Endodermal cell (in vitro differentiated cells): ENCODE results near the gene DCLRE1C. TPM values are rescaled to one million over a fixed set of nuclear protein-coding genes. Genes with fewer than 3 reads are reported as not detected.
"Not testable (repeated sequence)": the region's sequence is repeated elsewhere in the genome, so short reads cannot be mapped to it uniquely, and the experiment has no call there.

ENCODE experiments used
- DNase-seq: peaks from one replicate; pipeline ENCODE4 v3.0.0-alpha.2; 2017
- H3K27ac ChIP-seq: 2 replicates; pipeline ENCODE4 v1.5.1; 2013; ENCODE audit warnings: mild to moderate bottlenecking, low read depth, low read length, moderate library complexity
- H3K27me3 ChIP-seq: 2 replicates; pipeline ENCODE4 v1.6.1; 2013; ENCODE audit warnings: mild to moderate bottlenecking, low read length, moderate library complexity; ENCODE audit not compliant: insufficient read depth, control insufficient read depth, poor library complexity, severe bottlenecking
- H3K36me3 ChIP-seq: 2 replicates; pipeline ENCODE4 v1.7.0; 2013; ENCODE audit warnings: mild to moderate bottlenecking, low read length, moderate library complexity; ENCODE audit not compliant: control insufficient read depth, insufficient read depth
- H3K4me1 ChIP-seq: one replicate; pipeline ENCODE4 v1.7.0; 2013; ENCODE audit warnings: low read length; ENCODE audit not compliant: control insufficient read depth, insufficient read depth
- H3K4me3 ChIP-seq: 2 replicates; pipeline ENCODE4 v1.5.1; 2013; ENCODE audit warnings: mild to moderate bottlenecking, low read length, moderate library complexity
- H3K9ac ChIP-seq: 2 replicates; pipeline ENCODE4 v1.6.1; 2013; ENCODE audit warnings: mild to moderate bottlenecking, low read length, moderate library complexity; ENCODE audit not compliant: poor library complexity, severe bottlenecking; ENCODE audit errors: extremely low read depth
- H3K9me3 ChIP-seq: 2 replicates; pipeline ENCODE4 v1.6.1; 2013; ENCODE audit warnings: mild to moderate bottlenecking, low read length, moderate library complexity; ENCODE audit not compliant: control insufficient read depth
- H3K27ac Mint-ChIP-seq: 2 replicates; pipeline ENCODE4 v1.8.0; 2020; ENCODE audit warnings: mixed read lengths
- H3K27me3 Mint-ChIP-seq: 2 replicates; pipeline ENCODE4 v1.8.0; 2021; ENCODE audit warnings: mild to moderate bottlenecking, mixed read lengths; ENCODE audit not compliant: insufficient read depth
- H3K36me3 Mint-ChIP-seq: 2 replicates; pipeline ENCODE4 v1.8.0; 2020; ENCODE audit warnings: low read depth, mixed read lengths
- H3K4me1 Mint-ChIP-seq: 2 replicates; pipeline ENCODE4 v1.8.0; 2020; ENCODE audit warnings: mixed read lengths
- H3K4me3 Mint-ChIP-seq: 2 replicates; pipeline ENCODE4 v1.8.0; 2020; ENCODE audit warnings: mild to moderate bottlenecking, moderate library complexity, mixed read lengths
- H3K9me3 Mint-ChIP-seq: 2 replicates; pipeline ENCODE4 v1.8.0; 2020; ENCODE audit warnings: mild to moderate bottlenecking, mixed read lengths
- CTCF ChIP-seq: fragments of 200-600 bp; sonication (generic); conservative IDR thresholded peaks from 2 replicates; pipeline ENCODE4 v1.5.0; 2021; ENCODE audit warnings: antibody characterized with exemption, mild to moderate bottlenecking
- WGBS, 2 experiments: methylation state at CpG; one replicate each; pipeline versions ENCODE4 v1.1.5 to v1.1.7; 2013; ENCODE audit warnings: missing lambda C conversion rate in 2 of 2, mixed read lengths in 1 of 2; ENCODE audit not compliant: insufficient coverage in 1 of 2, insufficient read length in 1 of 2; 5-methylcytosine and 5-hydroxymethylcytosine counted together
- total RNA-seq, 2 donors: library from RNA; stranded (reverse); fragmentation: NEBNext Ultra II Directional in 1 of 2; extraction: Animal tissue kit (Norgen Biotek cat#: 25700) in 1 of 2; gene quantifications; 2 replicates in 1 of 2; 3 replicates in 1 of 2; pipeline ENCODE4 v1.2.1, GENCODE V29; 2021

DCLRE1C gene
- total RNA-seq, 2 donors from 2014 or later, result 5.2 to 10.0 TPM

GRCh38 chr10:14975672-14976273 is 21.9 kb upstream of the DCLRE1C start:
- Histone ChIP-seq H3K9me3 (no peaks in the 10 kb centered on the region), H3K36me3 (no peaks in the 10 kb centered on the region), H3K4me1 (no peaks in the 10 kb centered on the region), H3K27ac (no peak overlapping the region), H3K4me3 (no peak overlapping the region), H3K9ac (no peak overlapping the region), H3K27me3 (peaks cover 19% of the 10 kb centered on the region)
- Mint-ChIP-seq H3K27ac (no peak overlapping the region), H3K4me3 (no peak overlapping the region), H3K9me3 (no peaks in the 10 kb centered on the region), H3K36me3 (no peaks in the 10 kb centered on the region), H3K4me1 (no peaks in the 10 kb centered on the region), H3K27me3 (peaks cover 11% of the 10 kb centered on the region)
- peak; percentile 55 for TF ChIP-seq CTCF
- 45 to 51% methylated on average over 17 to 19 of the region's 21 CpGs for WGBS, 2 experiments
- DNase-seq, result no peak

GRCh38 chr10:14974153-14974998 is 20.5 kb upstream of the DCLRE1C start:
- H3K9me3 Mint-ChIP-seq, H3K36me3 ChIP-seq, H3K4me1 Mint-ChIP-seq, H3K27ac Mint-ChIP-seq, H3K4me1 ChIP-seq, H3K36me3 Mint-ChIP-seq, H3K9ac ChIP-seq, H3K9me3 ChIP-seq, H3K4me3 ChIP-seq, H3K27ac ChIP-seq, H3K4me3 Mint-ChIP-seq: not testable (repeated sequence)
- peaks cover 13% of the 10 kb centered on the region for H3K27me3 Mint-ChIP-seq
- peak; percentile 18 for TF ChIP-seq CTCF
- peak; percentile 57 for DNase-seq
- 45 to 53% methylated on average over 4 to 11 of the region's 15 CpGs for WGBS, 2 experiments
- H3K27me3 ChIP-seq, result peaks cover 24% of the 10 kb centered on the region

GRCh38 chr10:14971867-14972448 is 18.1 kb upstream of the DCLRE1C start:
- Mint-ChIP-seq H3K9me3 (no peaks in the 10 kb centered on the region), H3K36me3 (no peaks in the 10 kb centered on the region), H3K27ac (no peak overlapping the region), H3K4me3 (no peak overlapping the region), H3K27me3 (peaks cover 18% of the 10 kb centered on the region), H3K4me1 (no peaks in the 10 kb centered on the region)
- Histone ChIP-seq H3K4me1 (no peaks in the 10 kb centered on the region), H3K36me3 (no peaks in the 10 kb centered on the region), H3K27ac (no peak overlapping the region), H3K4me3 (no peak overlapping the region), H3K27me3 (peaks cover 20% of the 10 kb centered on the region), H3K9ac (no peak overlapping the region), H3K9me3 (no peaks in the 10 kb centered on the region)
- TF ChIP-seq CTCF, result peak; percentile 80
- 51 to 80% methylated on average over 1 to 4 of the region's 4 CpGs for WGBS, 2 experiments
- DNase-seq, result peak; percentile 87
